ENCODE results near the gene NFATC3.
"Not testable (repeated sequence)": the region's sequence is repeated elsewhere in the genome, so short reads cannot be mapped to it uniquely, and the experiment has no call there.

NFATC3 gene

GRCh38 chr16:68090130-68090529 lies 5.0 kb downstream of the NFATC3 start:
- no peak for DNase-seq

GRCh38 chr16:68090533-68090932 lies 5.4 kb downstream of the NFATC3 start:
- DNase-seq: no peak

DNA sequence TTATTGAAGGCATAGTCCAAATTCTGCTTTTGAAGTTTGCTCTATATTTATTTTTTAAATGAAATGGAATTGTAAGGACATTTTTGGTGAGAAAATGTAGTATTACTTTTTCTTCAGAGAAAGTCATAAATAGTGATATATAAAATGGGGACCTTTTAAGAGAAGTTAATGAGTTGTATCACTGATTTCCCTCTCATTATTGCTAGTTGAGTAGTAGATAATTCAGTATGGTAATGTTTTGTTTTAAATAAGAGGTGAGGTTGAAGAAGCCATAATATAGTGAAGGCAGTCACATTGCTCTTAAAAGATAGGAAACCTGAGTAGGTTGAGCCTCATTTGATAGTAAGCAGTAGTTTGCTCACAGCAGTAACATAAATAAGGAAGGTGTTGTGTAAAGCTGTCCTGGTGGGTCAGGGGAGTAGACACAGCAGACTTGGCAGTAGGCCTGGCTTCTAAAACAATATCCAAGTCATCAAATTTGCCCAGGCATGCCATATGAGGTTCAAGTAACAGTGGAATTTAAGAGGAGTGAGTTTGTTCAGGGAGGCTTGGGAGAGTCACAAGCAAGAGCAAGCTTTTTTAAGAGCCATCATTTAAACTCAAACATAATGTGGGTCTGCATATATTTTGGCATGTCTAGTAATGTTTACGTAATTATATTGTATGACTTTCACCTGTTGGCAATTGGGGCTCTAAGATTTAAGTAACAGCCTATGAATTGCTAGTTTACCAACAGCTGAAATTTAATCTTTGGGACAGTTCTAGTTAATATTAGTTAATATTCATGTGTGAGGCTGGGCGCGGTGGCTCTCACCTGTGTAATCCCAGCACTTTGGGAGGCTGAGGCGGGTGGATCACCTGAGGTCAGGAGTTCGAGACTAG lies 6.5 kb downstream of the NFATC3 start:
- peak; percentile 22 for DNase-seq

DNA sequence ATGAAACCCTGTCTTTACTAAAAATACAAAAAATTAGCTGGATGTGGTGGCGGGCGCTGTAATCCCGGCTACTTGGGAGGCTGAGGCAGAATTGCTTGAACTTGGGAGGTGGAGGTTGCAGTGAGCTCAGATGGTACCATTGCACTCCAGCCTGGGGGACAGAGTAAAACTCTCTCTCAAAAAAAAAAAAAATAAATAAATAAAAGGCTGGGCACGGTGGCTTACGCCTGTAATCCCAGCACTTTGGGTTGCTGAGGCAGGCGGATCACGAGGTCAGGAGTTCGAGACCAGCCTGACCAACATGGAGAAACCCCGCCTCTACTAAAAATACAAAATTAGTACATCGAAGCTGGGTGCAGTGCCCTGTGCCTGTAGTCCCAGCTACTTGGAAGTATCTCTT lies 7.1 kb downstream of the NFATC3 start:
- DNase-seq: not testable (repeated sequence)

DNA sequence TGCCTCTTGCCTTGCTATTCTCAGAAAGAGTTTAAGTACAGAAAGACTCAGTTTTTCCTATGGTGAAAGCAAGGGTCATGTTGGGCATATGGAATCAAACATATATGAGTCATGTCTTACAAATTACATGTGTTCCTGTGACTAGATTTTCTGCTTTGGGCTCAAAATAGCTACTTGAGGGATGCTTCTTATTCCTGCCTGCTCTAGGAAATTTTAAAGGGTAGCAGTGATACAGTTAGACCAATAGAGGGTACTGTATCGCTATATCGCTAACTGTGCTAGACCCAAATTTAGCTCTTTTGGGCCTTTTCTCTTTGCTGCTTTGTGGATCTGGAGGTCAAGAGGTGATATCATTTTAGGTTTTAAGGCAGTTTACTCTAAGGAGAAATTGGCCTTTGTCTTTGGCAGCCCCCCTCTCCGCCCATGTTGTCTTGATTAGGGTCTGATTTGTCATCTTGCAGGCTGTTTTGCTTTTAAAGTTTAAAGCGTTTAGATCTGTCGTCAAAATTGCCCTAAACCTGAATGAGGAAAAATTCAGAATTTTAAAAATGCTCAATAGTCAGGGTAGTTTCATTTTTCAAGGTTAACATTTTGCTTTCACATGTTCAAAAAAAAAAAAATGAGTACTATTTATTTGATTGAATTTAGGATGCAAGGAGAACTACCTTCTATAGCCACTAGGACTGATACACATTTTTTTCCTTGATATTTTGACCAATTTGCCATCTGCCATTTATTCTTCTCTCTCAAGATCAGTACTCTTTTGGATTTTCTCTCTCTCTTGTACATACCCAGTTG lies 8.8 kb downstream of the NFATC3 start:
- DNase-seq: no peak

DNA sequence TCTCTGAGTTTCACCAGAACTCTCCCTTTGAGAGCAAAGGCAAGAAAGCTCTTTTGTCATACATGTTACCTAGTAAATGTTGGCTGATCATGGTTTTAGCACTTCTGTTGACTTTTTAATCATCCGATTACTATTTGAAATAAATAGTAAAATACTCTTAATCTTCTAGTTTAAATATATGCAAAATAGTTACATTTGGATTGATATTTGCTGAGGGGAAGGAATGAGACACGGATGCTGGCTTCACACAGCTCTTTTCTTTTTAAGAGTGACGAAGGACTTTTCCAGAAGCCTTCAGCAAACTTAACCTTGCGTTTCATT lies 9.4 kb downstream of the NFATC3 start:
- DNase-seq: no peak

DNA sequence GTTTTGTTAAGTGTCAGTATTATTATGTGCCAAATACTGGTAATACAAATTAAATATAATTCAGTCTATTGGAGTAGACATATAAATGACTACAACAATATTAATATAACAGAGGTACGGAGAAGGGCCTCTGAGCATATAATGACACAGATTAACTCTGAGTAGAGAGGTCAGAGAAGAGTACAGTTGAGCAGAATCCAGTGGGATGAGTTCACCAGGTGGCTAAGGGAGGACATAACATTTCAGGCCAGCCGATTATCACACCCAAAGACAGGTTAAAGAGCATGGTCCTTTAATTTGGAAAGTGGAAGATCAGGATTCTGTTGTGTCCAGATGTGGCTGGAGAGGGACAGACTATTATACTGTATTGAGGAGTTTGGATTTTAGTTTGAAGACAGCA lies 11.3 kb downstream of the NFATC3 start:
- no peak for DNase-seq

- no peak for DNase-seq
These were observed 11.9 kb downstream of the NFATC3 start for GRCh38 chr16:68097088-68097487.

DNA sequence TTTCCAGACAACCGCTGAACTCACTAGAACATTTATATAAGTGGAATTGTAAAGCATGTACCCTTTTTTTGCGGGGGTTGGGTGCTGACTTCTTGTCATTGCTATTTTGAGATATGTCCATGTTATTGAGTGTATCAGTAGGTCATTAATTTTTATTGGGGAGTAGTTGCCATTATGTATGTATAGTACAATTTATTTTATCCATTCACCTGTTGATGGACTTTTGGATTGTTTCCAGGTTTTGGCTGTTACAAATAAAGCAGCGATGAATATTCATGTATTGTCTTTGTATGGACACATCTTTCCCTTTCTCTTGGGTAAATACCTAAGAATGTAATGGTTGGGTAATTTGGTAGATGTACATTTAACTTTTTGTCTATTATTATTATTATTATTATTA lies 12.7 kb downstream of the NFATC3 start:
- DNase-seq: no peak

- DNase-seq: no peak
These were observed 15.3 kb downstream of the NFATC3 start for GRCh38 chr16:68100488-68100887.

GRCh38 chr16:68105611-68106010 lies 20.4 kb downstream of the NFATC3 start:
- DNase-seq: no peak

DNA sequence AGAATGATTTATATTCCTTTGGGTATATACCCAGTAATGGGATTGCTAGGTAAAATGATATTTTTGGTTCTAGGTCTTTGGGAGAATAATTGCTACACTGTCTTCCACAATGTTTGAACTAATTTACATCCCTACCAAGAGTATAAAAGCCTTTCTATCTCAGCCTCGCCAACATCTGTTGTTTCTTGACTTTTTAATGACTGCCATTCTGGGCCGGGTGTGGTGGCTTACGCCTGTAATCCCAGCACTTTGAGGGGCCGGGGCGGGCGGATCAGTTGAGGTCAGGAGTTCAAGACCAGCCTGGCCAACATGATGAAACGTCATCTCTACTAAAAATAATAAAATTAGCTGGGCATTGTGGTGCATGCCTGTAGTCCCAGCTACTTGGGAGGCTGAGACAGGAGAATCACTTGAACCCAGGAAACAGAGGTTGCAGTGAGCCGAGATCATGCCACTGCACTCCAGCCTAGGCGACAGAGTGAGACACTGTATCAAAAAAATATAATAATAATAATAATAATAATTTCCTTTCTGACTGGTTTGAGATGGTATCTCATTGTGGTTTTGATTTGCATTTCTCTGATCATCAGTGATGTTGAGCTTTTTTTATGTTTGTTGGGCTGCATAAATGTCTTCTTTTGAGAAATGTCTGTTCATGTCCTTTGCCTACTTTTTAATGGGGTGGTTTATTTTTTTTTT lies 22.2 kb downstream of the NFATC3 start:
- DNase-seq: not testable (repeated sequence)

DNA sequence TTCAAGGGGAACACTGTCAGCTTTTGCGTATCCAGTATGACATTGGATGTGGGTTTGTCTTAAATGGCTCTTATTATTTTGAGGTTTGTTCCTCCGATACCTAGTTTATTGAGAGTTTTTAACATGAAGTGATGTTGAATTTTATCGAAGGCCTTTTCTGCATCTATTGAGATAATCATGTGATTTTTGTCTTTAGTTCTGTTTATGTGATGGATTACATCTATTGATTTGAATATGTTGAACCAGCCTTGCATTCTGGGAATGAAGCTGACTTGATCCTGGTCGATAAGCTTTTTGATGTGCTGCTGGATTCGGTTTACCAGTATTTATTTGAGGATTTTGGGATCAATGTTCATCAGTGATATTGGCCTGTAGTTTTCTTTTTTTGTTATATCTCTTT lies 24.0 kb downstream of the NFATC3 start:
- not testable (repeated sequence) for DNase-seq

DNA sequence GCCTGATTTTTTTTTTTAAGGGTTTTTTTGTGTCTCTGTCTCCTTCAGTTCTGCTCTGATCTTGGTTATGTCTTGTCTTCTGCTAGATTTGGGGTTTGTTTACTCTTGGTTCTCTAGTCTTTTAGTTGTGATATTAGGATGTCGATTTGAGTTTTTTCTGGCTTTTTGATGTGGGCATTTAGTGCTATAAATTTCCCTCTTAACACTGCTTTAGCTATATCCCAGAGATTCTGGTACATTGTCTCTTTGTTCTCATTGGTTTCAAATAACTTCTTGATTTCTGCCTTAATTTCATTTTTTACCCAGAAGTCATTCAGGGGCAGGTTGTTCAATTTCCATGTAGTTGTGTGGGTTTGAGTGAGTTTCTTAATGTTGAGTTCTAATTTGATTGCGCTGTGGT lies 25.4 kb downstream of the NFATC3 start:
- not testable (repeated sequence) for DNase-seq

DNA sequence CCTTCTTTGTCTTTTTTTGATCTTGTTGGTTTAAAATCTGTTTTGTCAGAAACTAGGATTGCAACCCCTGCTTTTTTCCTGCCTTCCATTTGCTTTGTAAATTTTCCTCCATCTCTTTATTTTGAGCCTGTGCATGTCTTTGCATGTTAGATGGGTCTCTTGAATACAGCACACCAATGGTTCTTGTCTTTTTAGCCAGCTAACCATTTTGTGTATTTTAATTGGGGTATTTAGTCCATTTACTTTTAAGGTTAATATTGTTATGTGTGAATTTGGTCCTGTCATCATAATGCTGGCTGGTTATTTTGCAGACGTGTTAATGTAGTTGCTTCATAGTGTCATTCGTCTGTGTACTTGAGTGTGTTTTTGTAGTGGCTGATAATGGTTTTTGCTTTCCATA lies 26.2 kb downstream of the NFATC3 start:
- no peak for DNase-seq

DNA sequence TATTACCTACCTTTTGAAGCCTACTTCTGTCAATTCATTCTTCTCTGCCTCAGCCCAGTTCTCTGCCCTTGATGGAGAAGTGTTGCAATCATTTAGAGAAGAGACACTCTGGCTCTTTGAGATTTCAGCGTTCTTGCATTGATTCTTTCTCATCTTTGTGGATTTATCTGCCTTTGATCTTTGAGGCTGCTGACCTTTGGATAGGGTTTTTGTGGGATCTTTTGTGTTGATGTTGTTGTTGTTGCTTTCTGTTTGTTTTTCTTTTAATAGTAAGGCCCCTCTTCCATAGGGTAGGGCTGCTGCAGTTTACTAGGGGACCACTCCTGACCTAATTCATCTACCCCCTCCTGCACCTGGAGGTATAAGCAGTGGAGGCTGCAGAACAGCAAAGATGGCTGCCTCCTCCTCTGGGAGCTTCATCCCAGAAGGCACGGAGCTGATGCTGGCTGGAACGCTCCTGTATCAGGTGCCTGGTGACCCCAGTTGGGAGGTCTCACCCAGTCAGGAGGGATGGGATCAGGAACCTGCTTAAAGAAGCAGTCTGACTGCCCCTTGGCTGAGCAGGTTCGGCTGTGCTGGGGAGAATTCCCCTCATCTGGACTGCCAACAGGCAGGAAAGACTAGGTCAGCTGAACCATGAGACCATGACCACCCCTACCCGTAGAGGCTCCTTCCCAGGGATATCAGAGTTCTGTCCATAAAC lies 28.0 kb downstream of the NFATC3 start:
- no peak for DNase-seq

- DNase-seq: no peak
These were observed 28.6 kb downstream of the NFATC3 start for GRCh38 chr16:68113765-68114240.

DNA sequence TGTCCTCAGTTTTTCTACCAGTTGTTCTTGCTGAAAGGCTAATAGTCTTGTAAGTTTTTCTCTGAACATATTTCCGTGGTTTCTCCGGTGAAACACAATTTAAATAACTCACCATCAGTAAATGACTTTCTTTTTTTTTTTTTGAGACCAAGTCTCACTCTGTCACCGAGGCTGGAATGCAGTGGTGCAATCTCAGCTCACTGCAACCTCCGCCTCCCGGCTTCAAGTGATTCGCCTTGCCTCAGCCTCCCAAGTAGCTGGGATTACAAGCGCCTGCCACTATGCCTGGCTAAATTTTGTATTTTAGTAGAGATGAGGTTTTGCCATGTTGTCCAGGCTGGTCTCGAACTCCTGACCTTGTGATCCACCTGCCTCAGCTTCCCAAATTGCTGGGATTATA lies 29.8 kb downstream of the NFATC3 start:
- not testable (repeated sequence) for DNase-seq

- DNase-seq: no peak
These were observed 30.7 kb downstream of the NFATC3 start for GRCh38 chr16:68115851-68116250.

GRCh38 chr16:68116256-68116867 lies 31.2 kb downstream of the NFATC3 start:
- DNase-seq: no peak

GRCh38 chr16:68117884-68118283 lies 32.7 kb downstream of the NFATC3 start:
- DNase-seq: no peak

DNA sequence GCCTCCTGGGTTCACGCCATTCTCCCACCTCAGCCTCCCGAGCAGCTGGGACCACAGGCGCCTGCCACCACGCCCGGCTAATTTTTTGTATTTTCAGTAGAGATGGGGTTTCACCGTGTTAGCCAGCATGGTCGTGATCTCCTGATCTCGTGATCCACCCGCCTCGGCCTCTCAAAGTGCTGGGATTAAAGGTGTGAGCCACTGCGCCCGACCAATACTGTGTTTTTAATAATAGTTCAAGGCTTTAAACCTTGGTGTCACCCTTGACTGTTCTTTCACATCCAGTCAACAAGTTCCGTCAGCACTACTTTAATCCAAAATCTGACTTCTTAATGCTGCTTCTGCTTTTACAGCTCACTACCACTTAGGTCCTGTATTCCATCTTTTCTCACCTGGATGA lies 33.8 kb downstream of the NFATC3 start:
- not testable (repeated sequence) for DNase-seq

All from NCI-H1417 treated with DMSO at 0.1 percent for 48 hours (cell line).